ENCODE data around the gene PSIP1. TPM values are rescaled to one million over a fixed set of nuclear protein-coding genes. Genes with fewer than 3 reads are reported as not detected.

Gene PSIP1
- total RNA-seq, 2 donors from 2014 or later: 68.2 to 100 TPM

DNA sequence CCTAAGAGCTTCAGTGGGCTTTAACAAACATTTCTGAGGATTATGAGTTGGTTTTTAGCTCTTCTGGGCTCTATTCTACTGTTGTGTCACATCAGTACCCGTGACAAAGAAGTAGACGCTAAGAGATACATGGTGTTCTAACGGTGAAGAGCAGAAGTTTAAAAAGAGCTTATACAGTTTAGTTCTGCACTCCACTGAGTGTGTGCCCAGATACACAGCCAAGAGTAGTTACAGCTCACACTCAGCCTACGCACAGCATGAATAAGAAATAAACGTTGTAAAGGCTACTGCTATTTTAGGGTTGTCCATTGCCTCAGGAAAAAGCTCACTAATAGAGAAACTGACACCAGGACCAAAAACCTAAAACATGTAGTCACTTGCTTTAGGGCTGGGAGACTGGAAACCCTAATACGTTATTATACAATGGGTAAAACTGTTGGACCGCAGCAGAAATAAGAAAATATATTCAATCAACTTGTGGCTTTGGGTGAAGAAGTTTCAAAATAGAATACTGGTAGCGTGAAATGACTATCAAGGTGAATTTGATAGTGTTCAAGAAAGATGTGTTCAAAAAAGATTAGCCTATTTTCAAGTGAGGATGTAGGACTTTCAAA lies 34.7 kb downstream of the PSIP1 start:
- Histone ChIP-seq H3K9me3 (no peaks in the 10 kb centered on the region), H3K27ac (no peak overlapping the region), H3K4me1 (ENCODE audit: control insufficient read depth in 1 of 2, low read depth in 2 of 2) (peaks cover 14 to 26% of the 10 kb centered on the region in 2 donors), H3K36me3 (no peaks in the 10 kb centered on the region), H3K4me3 (no peak overlapping the region), H3K27me3 (replicated peaks; ENCODE audit: insufficient read depth) (no peaks in the 10 kb centered on the region)
- DNase-seq (ENCODE audit: low spot score): no peak
- ATAC-seq (ENCODE audit: insufficient number of reproducible peaks, low FRiP score, low read depth): no peak
- no peak for TF ChIP-seq CTCF (IDR thresholded peaks at IDR 0.05)

- peak overlapping the region in 1 of 2 donors; percentile 34 for H3K27ac ChIP-seq
- H3K36me3 ChIP-seq: peaks cover 21% of the 10 kb centered on the region
- H3K4me3 ChIP-seq: no peak overlapping the region
- ATAC-seq (ENCODE audit: insufficient number of reproducible peaks, low FRiP score, low read depth): no peak
- no peaks in the 10 kb centered on the region for H3K9me3 ChIP-seq
- no peak for TF ChIP-seq CTCF (IDR thresholded peaks at IDR 0.05)
- no peak for DNase-seq (ENCODE audit: low spot score)
- H3K4me1 ChIP-seq (ENCODE audit: control insufficient read depth in 1 of 2, low read depth in 2 of 2): peaks cover 10 to 26% of the 10 kb centered on the region in 2 donors
- H3K27me3 ChIP-seq (replicated peaks; ENCODE audit: insufficient read depth): no peaks in the 10 kb centered on the region
Observed at GRCh38 chr9:15469862-15470261, 40.9 kb downstream of the PSIP1 start.

DNA sequence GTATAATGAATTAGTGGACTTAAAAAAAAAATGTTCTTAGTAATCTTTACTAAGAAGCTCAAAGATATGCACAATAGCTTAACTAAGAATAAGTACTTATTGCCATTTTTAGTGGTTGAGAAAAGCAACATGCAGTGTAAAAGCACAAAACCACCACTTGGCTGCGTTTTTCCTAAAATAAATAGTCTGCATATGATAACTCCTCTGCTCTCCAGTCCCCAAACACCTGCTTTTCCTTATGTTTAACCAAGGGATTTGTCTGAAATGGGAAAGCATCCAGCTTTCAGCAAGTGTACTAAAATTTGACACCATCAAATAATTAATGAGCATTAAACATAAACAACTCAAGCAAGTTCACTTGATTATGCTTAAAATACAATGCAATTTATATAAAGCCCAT lies 41.4 kb downstream of the PSIP1 start:
- DNase-seq (ENCODE audit: low spot score) (no peak), ATAC-seq (ENCODE audit: insufficient number of reproducible peaks, low FRiP score, low read depth) (no peak)
- Histone ChIP-seq H3K36me3 (peaks cover 21% of the 10 kb centered on the region), H3K9me3 (no peaks in the 10 kb centered on the region), H3K4me3 (no peak overlapping the region), H3K27me3 (replicated peaks; ENCODE audit: insufficient read depth) (no peaks in the 10 kb centered on the region), H3K27ac (peak overlapping the region in 1 of 2 donors; percentile 8), H3K4me1 (ENCODE audit: control insufficient read depth in 1 of 2, low read depth in 2 of 2) (peaks cover 10 to 26% of the 10 kb centered on the region in 2 donors)
- peak; percentile 7 for TF ChIP-seq CTCF (IDR thresholded peaks at IDR 0.05)

GRCh38 chr9:15468145-15468544 lies 42.6 kb downstream of the PSIP1 start:
- DNase-seq (ENCODE audit: low spot score): no peak
- peaks cover 10 to 26% of the 10 kb centered on the region in 2 donors for H3K4me1 ChIP-seq (ENCODE audit: control insufficient read depth in 1 of 2, low read depth in 2 of 2)
- H3K27ac ChIP-seq: no peak overlapping the region
- H3K9me3 ChIP-seq: no peaks in the 10 kb centered on the region
- no peak overlapping the region for H3K4me3 ChIP-seq
- TF ChIP-seq CTCF (IDR thresholded peaks at IDR 0.05): no peak
- ATAC-seq (ENCODE audit: insufficient number of reproducible peaks, low FRiP score, low read depth): no peak
- no peaks in the 10 kb centered on the region for H3K27me3 ChIP-seq (replicated peaks; ENCODE audit: insufficient read depth)
- H3K36me3 ChIP-seq: peaks cover 21% of the 10 kb centered on the region

DNA sequence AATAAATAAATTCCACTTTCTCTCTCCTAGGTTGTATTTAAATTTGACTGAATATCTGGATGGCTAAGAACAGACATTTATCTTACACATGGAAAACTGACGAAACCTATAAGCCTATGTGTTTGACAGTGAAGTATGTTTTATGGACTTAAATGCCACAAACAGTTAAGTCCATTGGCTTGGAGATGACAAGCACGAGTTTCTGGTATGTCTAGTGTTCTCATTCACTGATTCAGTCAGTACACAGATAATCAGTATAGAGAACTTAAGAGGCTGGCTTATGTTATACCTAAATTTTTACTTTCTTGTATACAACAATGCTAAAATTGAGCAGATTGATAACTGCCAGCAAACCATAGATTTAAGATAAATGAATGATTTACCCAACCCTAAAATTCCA lies 49.2 kb downstream of the PSIP1 start:
- H3K9me3 ChIP-seq: no peaks in the 10 kb centered on the region
- H3K27ac ChIP-seq: no peak overlapping the region
- no peak for DNase-seq (ENCODE audit: low spot score)
- H3K36me3 ChIP-seq: peaks cover 38% of the 10 kb centered on the region
- H3K4me3 ChIP-seq: no peak overlapping the region
- ATAC-seq (ENCODE audit: insufficient number of reproducible peaks, low FRiP score, low read depth): no peak
- H3K27me3 ChIP-seq (replicated peaks; ENCODE audit: insufficient read depth): no peaks in the 10 kb centered on the region
- no peak for TF ChIP-seq CTCF (IDR thresholded peaks at IDR 0.05)
- H3K4me1 ChIP-seq (ENCODE audit: control insufficient read depth in 1 of 2, low read depth in 2 of 2): no peaks in the 10 kb centered on the region

All from thoracic aorta (tissue), 2 donors.